ENCODE data around the gene SUCLG1.

DNA sequence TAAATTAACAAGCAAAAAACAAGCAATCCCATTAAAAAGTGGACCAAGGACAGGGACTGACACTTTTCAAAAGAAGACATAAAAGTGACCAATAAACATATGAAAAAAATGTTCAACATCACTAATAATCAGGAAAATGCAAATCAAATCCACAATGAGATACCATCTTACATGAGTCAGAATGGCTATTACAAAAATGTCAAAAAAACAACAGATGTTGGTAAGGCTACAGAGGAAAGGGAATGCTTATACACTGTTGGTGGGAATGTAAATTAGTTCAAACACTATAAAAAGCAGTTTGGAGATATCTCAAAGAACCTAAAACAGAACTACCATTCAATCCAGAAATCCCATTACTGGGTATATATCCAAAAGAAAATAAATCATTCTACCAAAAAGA is 78.2 kb downstream of the SUCLG1 start:
- TF ChIP-seq, protein P1, sequence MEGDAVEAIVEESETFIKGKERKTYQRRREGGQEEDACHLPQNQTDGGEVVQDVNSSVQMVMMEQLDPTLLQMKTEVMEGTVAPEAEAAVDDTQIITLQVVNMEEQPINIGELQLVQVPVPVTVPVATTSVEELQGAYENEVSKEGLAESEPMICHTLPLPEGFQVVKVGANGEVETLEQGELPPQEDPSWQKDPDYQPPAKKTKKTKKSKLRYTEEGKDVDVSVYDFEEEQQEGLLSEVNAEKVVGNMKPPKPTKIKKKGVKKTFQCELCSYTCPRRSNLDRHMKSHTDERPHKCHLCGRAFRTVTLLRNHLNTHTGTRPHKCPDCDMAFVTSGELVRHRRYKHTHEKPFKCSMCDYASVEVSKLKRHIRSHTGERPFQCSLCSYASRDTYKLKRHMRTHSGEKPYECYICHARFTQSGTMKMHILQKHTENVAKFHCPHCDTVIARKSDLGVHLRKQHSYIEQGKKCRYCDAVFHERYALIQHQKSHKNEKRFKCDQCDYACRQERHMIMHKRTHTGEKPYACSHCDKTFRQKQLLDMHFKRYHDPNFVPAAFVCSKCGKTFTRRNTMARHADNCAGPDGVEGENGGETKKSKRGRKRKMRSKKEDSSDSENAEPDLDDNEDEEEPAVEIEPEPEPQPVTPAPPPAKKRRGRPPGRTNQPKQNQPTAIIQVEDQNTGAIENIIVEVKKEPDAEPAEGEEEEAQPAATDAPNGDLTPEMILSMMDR (optimal IDR thresholded peaks at IDR 0.05 in 1 of 3, IDR thresholded peaks at IDR 0.05 in 1 of 3, conservative IDR thresholded peaks at IDR 0.05 in 1 of 3; ENCODE audit: extremely low read depth in 1 of 3, insufficient read depth in 2 of 3, low read length in 3 of 3), result no peak
- no peak for TF ChIP-seq EZH2 (IDR thresholded peaks at IDR 0.05; ENCODE audit: low read length)
